Fibroblast of upper back skin (primary cell): ENCODE data around the gene SEPTIN10.

ENCODE experiments used
- DNase-seq: peaks from one replicate; pipeline ENCODE4 v3.0.0-alpha.2; 2013

Gene SEPTIN10

GRCh38 chr2:109494351-109494750, 119.4 kb downstream of the SEPTIN10 start:
- no peak for DNase-seq

- DNase-seq = no peak
These were observed 120.4 kb downstream of the SEPTIN10 start for GRCh38 chr2:109493176-109493935.
